NCI-H187 (cell line): ENCODE measurements around the gene TTLL10.
"Not testable (repeated sequence)": the region's sequence is repeated elsewhere in the genome, so short reads cannot be mapped to it uniquely, and the experiment has no call there.

ENCODE experiments used
- DNase-seq, 2 experiments: peaks; one replicate each; lab custom pipeline; 2025; lab: John Stamatoyannopoulos, UW

The TTLL10 gene

DNA sequence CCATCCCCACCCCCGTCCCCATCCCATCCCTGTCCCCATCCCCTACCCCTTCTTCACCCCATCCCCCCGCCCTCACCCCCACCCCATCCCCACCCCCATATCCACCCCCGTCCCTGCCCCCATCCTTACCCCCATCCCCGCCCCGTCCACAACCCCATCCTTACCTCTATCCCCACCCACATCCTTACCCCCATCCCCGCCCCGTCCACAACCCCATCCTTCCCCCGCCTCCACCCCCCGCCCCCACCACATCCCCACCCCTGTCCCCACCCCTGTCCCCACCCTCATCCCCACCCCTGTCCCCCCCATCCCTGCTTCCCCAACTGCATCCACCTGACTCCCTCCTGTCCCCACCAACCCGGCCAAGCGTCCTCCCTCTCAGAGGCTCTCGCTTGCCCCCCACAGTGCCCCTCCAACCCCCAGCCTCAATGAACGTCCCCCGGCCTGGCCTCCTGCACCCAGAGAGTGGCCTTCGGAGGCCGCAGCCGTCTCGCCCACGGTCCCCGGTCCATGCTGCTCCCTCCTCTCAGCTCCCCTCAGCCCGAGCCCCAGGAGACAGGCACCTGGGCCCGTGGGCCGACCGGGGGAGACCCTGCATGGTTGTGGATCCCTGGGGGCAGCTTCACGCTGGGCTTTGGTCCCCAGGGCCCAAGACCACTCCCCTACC, 32.3 kb upstream of the TTLL10 start:
- no peak for DNase-seq

DNA sequence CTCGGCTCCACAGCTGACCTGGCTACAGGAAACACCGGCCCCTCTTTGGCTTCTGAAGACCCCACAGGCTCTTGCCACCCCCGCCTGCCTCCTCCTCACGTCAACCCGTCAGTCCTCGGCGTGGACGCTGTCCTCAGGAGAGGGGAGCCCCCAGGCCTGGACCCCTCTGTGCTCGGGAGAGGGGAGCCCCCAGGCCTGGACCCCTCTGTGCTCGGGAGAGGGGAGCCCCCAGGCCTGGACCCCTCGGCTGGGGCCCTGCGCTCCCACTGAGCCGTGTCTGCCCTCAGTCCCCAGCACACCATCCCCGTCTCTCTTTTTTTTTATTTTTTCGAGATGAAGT, 31.8 kb upstream of the TTLL10 start:
- no peak for DNase-seq

DNA sequence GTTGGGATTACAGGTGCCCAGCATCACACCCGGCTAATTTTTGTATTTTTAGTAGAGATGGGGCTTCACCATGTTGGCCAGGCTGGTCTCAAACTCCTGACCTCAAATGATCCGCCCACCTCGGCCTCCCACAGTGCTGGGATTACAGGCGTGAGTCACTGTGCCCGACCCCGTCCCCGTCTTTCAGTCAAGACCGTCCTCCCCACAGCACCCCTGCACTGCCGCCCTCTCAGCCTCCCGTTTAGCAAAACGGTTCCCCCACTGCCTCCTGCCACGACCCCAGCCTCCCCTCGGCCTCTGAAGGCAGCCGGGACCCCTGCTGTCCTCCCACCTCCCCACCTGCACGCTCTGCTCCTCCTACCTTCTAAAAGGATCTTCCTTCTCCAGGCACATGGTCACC, 31.3 kb upstream of the TTLL10 start:
- not testable (repeated sequence) for DNase-seq

DNA sequence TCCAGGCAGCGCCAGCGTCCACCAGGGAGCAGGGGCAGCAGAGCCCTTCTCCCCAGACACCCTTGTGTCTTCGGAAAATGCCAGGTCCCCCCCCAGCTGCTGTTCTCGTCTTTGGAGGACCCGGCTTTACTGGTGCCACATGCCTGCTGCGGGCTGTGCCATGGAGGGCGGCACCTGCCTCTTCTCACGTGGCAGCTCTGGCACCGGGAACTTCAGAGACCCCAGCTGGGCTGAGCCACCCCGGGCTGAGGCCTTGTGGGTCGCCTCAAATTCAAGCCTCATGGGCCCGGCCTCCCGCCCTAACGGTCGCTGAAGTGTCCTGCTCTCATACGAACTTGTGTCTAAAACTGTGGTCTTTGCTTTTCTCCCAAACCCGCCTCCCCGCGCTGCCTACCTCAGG, 30.8 kb upstream of the TTLL10 start:
- DNase-seq, result no peak

DNA sequence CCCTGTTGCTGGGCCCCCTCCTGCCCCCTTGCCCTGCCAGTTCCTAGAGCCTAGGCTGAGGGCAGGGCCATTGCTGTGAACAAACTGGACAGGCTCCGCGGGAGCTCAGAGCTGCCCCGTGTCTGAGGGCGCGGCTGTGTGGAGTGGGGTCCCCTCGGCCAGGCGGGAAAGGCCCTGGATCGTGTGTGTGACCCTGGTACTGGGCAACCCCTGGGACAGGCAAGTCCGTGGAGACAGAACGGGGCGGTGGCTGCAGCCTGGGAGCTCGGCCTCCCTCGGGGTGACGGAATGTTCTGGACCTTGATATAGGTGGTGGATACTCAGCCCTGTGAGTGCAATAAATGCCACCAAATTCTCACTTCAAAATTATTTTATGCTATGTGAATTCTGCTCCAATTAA, 30.0 kb upstream of the TTLL10 start:
- DNase-seq, result no peak

DNA sequence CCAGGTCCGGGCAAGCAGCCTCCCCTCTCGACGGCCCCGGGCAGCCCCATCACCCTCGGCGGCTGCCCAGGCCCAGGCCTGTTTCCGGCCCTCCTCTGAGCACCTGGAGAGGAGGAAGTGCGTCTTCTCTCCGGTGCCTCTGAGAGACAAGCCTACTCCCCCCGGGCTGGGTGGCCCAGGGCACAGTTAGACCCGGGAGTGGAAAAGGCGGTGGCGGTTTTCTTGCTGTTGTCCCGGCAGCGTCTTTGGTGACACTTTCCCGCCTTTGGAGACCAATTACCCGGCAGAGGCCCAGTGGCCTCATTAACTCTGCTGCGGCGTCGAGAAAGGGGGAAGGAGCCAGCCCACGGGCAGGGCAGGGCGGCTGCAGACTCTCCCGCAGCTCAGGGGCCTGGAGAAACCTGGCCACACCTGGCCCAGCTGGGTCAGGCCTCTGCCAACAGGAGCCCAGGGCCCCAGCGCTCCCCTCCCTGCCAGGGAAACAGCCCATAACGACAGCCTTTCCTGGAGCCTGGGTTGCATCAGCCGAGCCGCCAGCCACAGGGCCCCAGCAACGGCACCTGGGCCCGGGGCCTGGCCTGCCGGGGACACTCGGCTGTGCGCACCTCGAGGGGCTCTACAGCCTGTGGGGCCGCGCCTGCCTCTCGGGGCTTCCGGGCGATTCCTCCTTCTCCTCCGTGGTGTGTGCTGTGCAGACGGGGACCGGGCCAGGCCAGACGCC, 29.4 kb upstream of the TTLL10 start:
- peak; percentile 69 to 88 for DNase-seq

DNA sequence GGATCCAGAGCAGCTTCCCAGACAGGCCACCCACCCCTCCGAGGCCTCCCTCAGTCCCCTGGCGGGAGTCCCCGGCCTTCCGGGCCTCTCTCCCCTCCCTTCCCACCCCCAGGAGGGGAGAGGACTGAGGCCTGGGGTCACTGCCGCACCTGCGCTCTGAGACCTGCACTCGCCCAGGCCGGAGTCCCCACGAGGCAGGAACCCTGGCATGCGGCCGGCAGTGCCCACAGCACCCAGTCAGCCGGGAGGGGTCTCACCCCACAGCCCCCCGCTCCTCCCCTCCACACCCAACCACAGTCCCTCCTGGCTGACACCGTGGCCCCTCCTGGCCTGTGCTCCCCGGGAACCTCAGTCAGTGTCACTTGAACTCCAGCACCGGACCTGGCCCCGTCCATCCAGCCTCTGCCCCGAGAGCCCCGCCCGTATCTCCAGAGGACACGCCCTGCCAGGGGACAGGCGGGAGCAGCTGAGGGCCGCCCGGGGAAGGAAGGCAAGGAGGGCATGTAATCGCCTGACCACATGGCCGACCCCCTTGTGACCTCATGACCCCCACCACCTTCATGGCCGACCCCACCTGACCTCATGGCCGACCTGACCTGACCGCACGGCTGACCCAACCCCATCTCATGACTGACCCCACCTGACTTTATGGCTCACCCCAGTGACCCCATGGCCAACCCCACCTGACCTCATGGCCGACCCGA, 28.7 kb upstream of the TTLL10 start:
- no peak for DNase-seq

DNA sequence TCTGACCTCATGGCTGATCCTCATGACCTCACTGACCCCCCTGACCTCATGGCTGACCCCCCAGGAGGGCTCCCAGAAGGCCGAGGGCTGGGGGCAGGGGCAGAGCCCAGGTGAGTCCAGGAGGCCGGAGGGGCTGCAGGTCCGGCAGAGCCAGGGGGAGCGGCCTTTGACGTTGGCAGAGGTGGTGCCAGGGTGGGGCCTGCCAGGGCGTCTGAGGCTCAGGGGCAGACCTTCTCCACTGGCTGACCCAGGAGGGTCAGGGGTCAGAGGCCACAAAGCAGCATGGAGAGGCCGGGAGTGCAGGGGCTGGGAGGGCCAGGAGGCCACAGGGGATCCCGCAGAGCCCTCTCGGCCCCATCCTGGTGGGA, 28.1 kb upstream of the TTLL10 start:
- no peak for DNase-seq

DNA sequence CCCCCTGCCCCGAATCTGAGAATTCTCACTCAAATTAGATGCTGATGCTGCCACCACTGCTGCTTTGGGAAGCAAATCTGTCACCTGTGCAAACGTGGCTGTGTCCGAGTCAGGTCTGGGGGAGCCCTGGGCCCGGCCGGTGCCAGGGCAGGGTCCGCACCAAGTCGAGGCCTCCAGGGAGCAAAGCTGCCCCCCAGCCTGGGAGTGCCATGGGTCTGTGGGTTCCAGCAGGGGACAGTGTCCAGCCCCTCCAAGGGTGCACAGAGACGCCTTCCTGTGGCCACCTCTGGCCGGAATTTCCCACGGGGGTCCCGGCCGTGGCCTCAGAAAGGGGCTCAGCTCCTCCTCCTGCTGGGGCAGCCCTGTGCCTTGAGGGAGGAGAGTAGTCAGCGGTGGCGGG, 27.7 kb upstream of the TTLL10 start:
- DNase-seq, result no peak

DNA sequence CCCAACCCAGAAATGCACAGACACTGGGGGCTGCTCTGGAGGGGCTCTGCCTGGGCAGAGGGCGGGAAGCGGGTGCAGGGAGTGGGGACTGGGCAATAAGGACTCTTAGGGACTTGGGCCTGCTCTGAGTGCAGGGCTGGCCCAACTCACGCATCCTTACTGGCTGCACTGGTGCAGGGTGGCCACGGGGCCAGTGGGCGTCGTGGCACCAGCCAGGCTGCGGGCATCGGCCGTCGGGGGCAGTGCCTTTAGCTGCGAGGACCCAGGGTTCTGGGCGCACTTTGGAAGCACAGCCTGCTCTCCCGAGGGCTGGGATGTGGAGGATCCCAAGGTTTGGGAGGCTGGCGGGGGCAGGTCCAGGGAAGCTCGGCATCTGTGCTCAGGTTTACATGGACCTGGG, 27.1 kb upstream of the TTLL10 start:
- no peak for DNase-seq

DNA sequence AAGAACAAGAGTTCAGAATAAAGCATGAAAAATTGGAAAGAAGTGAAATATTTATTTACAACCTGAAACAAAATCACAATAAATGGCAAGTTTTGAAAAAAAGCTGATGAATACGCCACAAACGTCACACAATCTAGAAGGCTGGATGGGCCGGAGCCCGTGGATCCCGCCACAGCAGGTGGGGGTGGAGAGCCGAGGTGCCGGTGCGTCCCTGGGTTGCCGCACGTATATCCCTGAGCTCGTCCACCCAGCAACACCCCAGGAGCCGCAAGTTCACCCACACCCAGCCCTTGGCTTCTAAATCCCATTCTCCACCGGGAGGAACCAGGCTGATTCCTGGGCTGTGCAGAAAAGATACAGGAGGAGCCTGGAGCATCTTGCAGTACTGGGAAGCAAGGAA, 25.6 kb upstream of the TTLL10 start:
- DNase-seq, result no peak

DNA sequence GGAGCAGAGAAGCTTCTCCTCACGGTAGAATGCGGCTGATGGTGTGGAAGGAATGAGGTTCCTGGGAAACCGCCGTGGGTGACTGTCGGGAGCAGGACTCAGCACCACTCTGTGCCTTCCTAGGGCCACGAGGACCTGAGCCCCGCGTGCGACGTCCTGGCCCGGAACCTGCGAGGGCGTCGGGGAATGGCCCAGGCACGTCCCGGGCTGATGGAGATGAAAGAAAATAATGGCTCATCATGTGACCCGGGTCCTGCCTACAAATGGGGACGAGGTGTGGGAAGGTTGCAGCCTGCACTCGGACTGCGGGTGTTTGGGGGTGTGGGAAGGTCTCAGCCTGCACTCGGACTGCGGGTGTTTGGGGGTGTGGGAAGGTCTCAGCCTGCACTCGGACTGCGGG, 25.1 kb upstream of the TTLL10 start:
- no peak for DNase-seq

DNA sequence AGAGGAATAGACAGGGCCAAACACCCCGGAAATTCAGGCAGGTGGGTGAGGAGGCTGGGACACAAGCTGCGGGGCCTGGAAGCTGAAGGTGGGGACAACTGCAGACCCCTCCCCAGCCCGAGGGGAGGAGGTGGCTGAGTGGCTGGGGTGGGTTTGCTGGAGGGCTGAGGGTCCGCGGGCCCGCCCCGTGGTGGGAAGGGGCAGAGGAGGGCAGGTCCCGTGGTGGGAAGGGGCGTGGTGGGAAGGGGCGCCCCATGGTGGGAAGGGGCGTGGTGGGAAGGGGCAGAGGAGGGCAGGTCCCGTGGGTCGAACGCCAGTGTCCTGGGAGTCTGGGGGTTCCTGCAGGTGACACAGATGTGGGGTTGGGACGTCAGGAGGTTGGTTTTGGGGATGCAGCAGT, 24.3 kb upstream of the TTLL10 start:
- no peak for DNase-seq

DNA sequence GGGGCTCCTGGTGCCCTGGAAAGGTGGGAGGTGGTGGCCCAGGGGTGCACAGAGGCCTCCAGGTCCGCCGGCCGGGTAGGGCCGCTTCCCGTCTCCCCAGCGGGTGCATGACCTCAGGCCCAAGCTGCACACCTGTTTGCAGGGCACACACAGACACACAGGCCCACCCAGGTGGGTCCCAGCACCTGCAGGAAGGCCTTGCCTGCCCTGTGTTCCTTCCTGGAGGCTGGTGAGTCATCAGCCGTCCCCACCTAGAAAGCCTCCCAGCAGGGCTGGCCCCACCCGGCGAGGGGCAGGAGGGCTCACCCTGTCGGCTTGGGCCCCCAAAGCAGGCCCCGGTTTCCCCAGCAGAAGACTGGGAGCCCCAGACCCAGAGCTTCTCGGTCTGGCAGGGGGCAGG, 23.6 kb upstream of the TTLL10 start:
- no peak for DNase-seq

DNA sequence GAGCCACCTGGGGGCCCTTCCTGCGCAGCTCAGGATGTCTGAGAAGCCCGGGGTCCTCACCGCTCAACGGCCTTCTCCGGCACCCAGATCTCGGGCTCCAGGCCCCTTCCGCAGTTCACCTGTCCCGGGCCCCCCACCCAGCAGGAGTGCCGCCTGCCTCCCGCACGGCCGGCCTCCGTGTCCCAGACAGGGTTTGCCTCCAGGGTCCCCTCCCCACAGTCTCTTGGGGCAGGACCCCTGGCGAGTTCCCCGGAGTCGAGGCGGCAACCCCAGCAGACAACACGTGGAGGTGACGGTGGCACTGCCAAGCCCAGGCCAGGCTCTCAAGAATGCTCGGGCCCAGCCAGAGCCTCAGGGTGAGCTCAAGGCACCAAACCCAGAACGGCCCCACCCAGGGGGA, 22.4 kb upstream of the TTLL10 start:
- no peak for DNase-seq

DNA sequence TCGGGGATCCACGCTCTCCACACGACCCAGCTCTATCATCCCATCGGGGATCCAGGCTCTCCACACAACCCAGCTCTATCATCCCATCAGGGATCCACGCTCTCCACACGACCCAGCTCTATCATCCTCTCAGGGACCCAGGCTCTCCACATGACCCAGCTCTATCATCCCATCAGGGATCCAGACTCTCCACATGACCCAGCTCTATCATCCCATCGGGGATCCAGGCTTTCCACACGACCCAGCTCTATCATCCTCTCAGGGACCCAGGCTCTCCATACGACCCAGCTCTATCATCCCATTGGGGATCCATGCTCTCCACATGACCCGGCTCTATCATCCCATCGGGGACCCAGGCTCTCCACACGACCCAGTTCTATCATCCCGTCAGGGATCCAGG, 21.2 kb upstream of the TTLL10 start:
- not testable (repeated sequence) for DNase-seq

DNA sequence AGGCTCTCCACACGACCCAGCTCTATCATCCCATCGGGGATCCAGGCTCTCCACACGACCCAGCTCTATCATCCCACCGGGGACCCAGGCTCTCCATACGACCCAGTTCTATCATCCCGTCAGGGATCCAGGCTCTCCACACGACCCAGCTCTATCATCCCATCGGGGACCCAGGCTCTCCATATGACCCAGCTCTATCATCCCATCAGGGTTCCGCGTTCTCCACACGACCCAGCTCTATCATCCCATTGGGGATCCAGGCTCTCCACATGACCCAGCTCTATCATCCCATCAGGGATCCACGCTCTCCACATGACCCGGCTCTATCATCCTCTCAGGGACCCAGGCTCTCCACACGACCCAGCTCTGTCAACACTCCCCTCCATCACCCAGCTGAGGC, 20.5 kb upstream of the TTLL10 start:
- not testable (repeated sequence) for DNase-seq

DNA sequence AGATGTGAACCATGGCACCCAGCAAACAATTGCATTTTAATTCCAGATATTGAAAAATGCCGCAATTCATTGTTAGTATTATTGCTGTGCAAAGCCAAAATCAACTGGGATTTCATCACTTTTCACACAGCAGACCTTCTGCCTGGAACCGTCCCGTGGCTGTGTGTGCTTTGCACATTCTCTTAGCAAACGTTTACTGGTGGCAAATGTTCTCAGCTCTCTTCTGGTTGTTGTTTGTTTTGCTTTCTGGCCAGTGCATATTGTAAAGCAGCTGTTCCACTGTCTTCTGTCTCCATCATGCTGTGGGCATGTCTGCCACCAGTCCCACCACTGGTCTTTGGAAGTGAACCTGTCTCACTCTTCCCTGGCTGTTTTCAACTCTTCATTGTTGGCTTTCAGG, 19.8 kb upstream of the TTLL10 start:
- DNase-seq, result no peak

DNA sequence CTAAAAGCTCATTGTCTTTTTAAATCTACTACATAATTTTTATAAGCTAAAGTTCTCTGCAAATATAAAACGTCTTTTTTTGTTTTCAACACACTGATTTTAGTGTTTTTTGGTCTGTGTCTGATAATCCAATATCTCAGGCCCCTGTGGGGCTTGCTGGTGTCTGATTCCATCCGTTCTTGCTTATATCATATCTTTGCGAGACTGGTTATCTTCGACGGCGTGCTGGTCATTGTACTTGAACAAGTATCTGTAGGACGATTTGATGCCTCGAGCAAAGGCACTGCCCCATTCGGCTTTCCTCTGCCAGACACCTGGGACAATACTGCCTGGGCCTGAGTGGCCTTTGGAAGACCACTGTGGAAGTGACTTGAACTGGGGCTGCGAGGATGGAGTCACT, 18.4 kb upstream of the TTLL10 start:
- DNase-seq, result no peak

DNA sequence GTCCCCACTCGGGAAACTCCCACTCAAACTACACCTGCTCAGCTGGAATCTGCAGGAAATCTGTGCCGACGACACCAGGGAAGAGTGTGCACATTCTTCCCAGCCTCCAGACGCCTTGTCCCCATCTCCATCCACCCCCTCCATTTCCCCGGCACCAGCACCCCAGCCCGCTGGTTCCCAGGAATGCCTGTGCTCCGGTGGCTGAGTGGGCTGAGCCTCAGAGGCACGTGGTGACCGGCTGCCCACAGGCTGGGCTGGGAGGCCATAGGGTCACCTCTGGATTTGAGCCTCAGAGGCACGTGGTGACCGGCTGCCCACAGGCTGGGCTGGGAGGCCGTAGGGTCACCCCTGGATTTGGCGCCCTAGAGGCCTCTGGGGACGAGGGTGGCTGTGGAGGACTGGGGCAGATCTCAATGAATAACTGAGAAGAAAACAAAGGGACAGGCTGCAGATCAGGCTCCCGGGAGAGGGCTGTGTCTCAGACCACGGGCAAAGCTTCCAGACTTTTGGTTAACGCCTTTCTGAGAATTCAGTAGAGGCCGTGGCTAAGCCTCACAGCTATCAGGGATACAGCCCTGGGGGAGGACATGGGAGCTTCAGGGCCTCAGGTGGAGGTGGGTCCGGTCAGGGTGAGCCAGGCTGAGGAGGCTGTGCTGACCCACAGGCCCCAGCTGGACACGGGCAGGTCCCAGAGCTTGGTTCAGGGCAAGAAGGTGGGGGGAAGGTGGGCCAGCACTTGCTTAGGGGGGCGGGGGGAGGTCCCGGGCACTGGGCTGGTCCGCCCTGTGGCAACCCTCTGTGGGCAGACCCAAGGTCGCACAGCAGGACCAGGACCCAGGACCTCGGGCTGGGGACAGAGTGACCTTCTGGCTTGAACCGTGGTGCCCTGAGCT, 17.3 kb upstream of the TTLL10 start:
- no peak for DNase-seq

DNA sequence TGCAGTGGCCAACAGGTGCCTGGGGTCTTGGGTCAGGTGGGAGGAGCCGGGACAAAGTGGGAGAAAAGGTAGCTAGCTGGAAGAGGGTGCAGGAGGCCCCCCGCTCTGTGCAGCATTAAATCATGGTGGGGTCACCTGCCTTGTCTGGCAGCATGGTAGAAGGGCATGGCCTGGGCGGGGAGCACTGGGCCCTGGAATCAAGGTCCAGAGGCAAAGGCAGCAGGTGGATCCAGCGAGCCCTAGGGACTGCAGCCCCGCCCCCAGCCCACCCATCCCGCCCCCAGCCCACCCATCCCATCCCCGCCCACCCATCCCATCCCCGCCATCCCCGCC, 16.7 kb upstream of the TTLL10 start:
- no peak for DNase-seq

DNA sequence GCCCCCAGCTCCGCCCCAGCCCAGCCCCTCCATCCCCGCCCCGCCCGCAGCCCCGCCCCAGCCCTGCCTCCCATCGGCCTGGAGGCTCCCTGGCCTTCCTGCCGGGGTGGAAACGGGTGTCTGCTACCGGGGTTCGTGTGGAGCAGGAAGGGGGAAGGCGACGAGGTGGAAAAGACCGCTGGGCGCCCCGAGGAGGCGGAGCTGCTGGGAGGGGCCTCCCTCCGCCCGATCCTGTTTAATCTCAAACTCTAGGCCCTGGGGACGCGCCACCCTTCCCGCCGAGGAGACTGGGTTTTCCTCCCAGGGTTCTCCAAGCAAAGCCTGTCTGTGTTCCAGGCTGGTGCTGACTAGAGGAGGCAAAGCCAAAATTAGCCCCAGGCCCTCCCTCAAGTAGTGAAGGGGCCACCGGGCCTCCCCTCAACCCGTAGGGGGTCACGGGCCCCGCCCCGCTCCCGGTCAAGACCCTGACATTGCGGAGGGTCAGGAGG, 16.2 kb upstream of the TTLL10 start:
- peak; percentile 72 to 90 for DNase-seq
